GM18502 (cell line): ENCODE measurements around the gene KRTAP8-1.

Experiments used
- ATAC-seq: cut with Tn5 transposase; IDR thresholded peaks from one replicate; pipeline ENCODE4 v1.9.1; 2021; ENCODE audit warnings: mild to moderate bottlenecking; ENCODE audit not compliant: unreplicated experiment, poor library complexity

KRTAP8-1 gene

GRCh38 chr21:30813174-30813573, at the start of gene KRTAP8-1:
Gene KRTAP8-1 (minus strand): TSS chr21:30813274. CDS start chr21:30813220, 54 bp downstream.
- ATAC-seq, result no peak

GRCh38 chr21:30847627-30848500, 34.8 kb upstream of the KRTAP8-1 start:
- no peak for ATAC-seq

GRCh38 chr21:30842990-30843389, 29.9 kb upstream of the KRTAP8-1 start:
- ATAC-seq, result no peak

GRCh38 chr21:30839304-30839703, 26.2 kb upstream of the KRTAP8-1 start:
- ATAC-seq, result no peak

GRCh38 chr21:30838536-30838935, 25.5 kb upstream of the KRTAP8-1 start:
- no peak for ATAC-seq

GRCh38 chr21:30831194-30831765, 18.2 kb upstream of the KRTAP8-1 start:
- ATAC-seq, result no peak

GRCh38 chr21:30829659-30830058, 16.6 kb upstream of the KRTAP8-1 start, which contains the start of gene KRTAP7-1:
Gene KRTAP7-1 (minus strand): TSS chr21:30829759. CDS start chr21:30829698, 61 bp downstream.
- ATAC-seq, result no peak

- ATAC-seq, result no peak
Observed at GRCh38 chr21:30818837-30819610, 6.0 kb upstream of the KRTAP8-1 start.

GRCh38 chr21:30800605-30801004, 12.5 kb downstream of the KRTAP8-1 start:
- ATAC-seq, result no peak

GRCh38 chr21:30793581-30794314, 19.3 kb downstream of the KRTAP8-1 start:
- ATAC-seq, result no peak

GRCh38 chr21:30779249-30779648, 33.8 kb downstream of the KRTAP8-1 start:
- ATAC-seq, result no peak

- no peak for ATAC-seq
Observed at GRCh38 chr21:30769724-30770431, 43.2 kb downstream of the KRTAP8-1 start.
